Measurements from ENCODE around the gene AGK.

The AGK gene

GRCh38 chr7:141563956-141564623 is 12.9 kb downstream of the AGK start:
- peaks cover 2% of the 10 kb centered on the region for H3K4me1 ChIP-seq (ENCODE audit: insufficient read depth, insufficient read length)
- peaks cover 35% of the 10 kb centered on the region for H3K36me3 ChIP-seq (ENCODE audit: insufficient read depth, insufficient read length, low read length)
- no peaks in the 10 kb centered on the region for H3K9me3 ChIP-seq (ENCODE audit: insufficient read depth, low read length)
- DNase-seq (ENCODE audit: low read depth, low spot score) = no peak
- H3K4me3 ChIP-seq (ENCODE audit: insufficient read length, low read depth) = no peak overlapping the region
- no peaks in the 10 kb centered on the region for H3K27me3 ChIP-seq (ENCODE audit: insufficient read depth, insufficient read length)
- TF ChIP-seq SUZ12 (IDR thresholded peaks at IDR 0.05; ENCODE audit: extremely low read depth, insufficient read depth, insufficient read length) (no peak), YY1 (IDR thresholded peaks at IDR 0.05; ENCODE audit: insufficient read depth, insufficient read length) (no peak), ZNF274 (IDR thresholded peaks at IDR 0.05; ENCODE audit: low read depth, low read length) (no peak)
- no peak overlapping the region for H3K9ac ChIP-seq (ENCODE audit: insufficient read length, low read depth)

- Histone ChIP-seq H3K4me3 (ENCODE audit: insufficient read length, low read depth) (no peak overlapping the region), H3K27me3 (ENCODE audit: insufficient read depth, insufficient read length) (no peaks in the 10 kb centered on the region), H3K9me3 (ENCODE audit: insufficient read depth, low read length) (no peaks in the 10 kb centered on the region), H3K4me1 (ENCODE audit: insufficient read depth, insufficient read length) (peaks cover 2% of the 10 kb centered on the region), H3K36me3 (ENCODE audit: insufficient read depth, insufficient read length, low read length) (peaks cover 36% of the 10 kb centered on the region), H3K9ac (ENCODE audit: insufficient read length, low read depth) (no peak overlapping the region)
- TF ChIP-seq ZNF274 (IDR thresholded peaks at IDR 0.05; ENCODE audit: low read depth, low read length) = no peak
- no peak for TF ChIP-seq SUZ12 (IDR thresholded peaks at IDR 0.05; ENCODE audit: extremely low read depth, insufficient read depth, insufficient read length)
- TF ChIP-seq YY1 (IDR thresholded peaks at IDR 0.05; ENCODE audit: insufficient read depth, insufficient read length) = no peak
- no peak for DNase-seq (ENCODE audit: low read depth, low spot score)
Measured at GRCh38 chr7:141567432-141567831, 16.2 kb downstream of the AGK start.

GRCh38 chr7:141568227-141568626 is 17.0 kb downstream of the AGK start:
- Histone ChIP-seq H3K9ac (ENCODE audit: insufficient read length, low read depth) (no peak overlapping the region), H3K9me3 (ENCODE audit: insufficient read depth, low read length) (no peaks in the 10 kb centered on the region), H3K4me3 (ENCODE audit: insufficient read length, low read depth) (no peak overlapping the region), H3K4me1 (ENCODE audit: insufficient read depth, insufficient read length) (no peaks in the 10 kb centered on the region), H3K36me3 (ENCODE audit: insufficient read depth, insufficient read length, low read length) (peaks cover 37% of the 10 kb centered on the region), H3K27me3 (ENCODE audit: insufficient read depth, insufficient read length) (no peaks in the 10 kb centered on the region)
- TF ChIP-seq YY1 (IDR thresholded peaks at IDR 0.05; ENCODE audit: insufficient read depth, insufficient read length) = no peak
- TF ChIP-seq ZNF274 (IDR thresholded peaks at IDR 0.05; ENCODE audit: low read depth, low read length) = no peak
- no peak for TF ChIP-seq SUZ12 (IDR thresholded peaks at IDR 0.05; ENCODE audit: extremely low read depth, insufficient read depth, insufficient read length)
- DNase-seq (ENCODE audit: low read depth, low spot score) = no peak

- Histone ChIP-seq H3K36me3 (ENCODE audit: insufficient read depth, insufficient read length, low read length) (peaks cover 42% of the 10 kb centered on the region), H3K4me1 (ENCODE audit: insufficient read depth, insufficient read length) (no peaks in the 10 kb centered on the region)
- TF ChIP-seq ZNF274 (IDR thresholded peaks at IDR 0.05; ENCODE audit: low read depth, low read length) = no peak
Measured at GRCh38 chr7:141571059-141571458, 19.8 kb downstream of the AGK start.

GRCh38 chr7:141572175-141572574 is 21.0 kb downstream of the AGK start:
- Histone ChIP-seq H3K9me3 (ENCODE audit: insufficient read depth, low read length) (peaks cover 31% of the 10 kb centered on the region), H3K4me3 (ENCODE audit: insufficient read length, low read depth) (no peak overlapping the region), H3K9ac (ENCODE audit: insufficient read length, low read depth) (no peak overlapping the region), H3K27me3 (ENCODE audit: insufficient read depth, insufficient read length) (no peaks in the 10 kb centered on the region), H3K36me3 (ENCODE audit: insufficient read depth, insufficient read length, low read length) (peaks cover 34% of the 10 kb centered on the region), H3K4me1 (ENCODE audit: insufficient read depth, insufficient read length) (no peaks in the 10 kb centered on the region)
- no peak for DNase-seq (ENCODE audit: low read depth, low spot score)
- TF ChIP-seq YY1 (IDR thresholded peaks at IDR 0.05; ENCODE audit: insufficient read depth, insufficient read length) (no peak), SUZ12 (IDR thresholded peaks at IDR 0.05; ENCODE audit: extremely low read depth, insufficient read depth, insufficient read length) (no peak), ZNF274 (IDR thresholded peaks at IDR 0.05; ENCODE audit: low read depth, low read length) (no peak)

More at GRCh38 chr7:141571059-141571458, 19.8 kb downstream of the AGK start:
- DNase-seq (ENCODE audit: low read depth, low spot score) = no peak
- no peaks in the 10 kb centered on the region for H3K27me3 ChIP-seq (ENCODE audit: insufficient read depth, insufficient read length)
- H3K9ac ChIP-seq (ENCODE audit: insufficient read length, low read depth) = no peak overlapping the region
- H3K4me3 ChIP-seq (ENCODE audit: insufficient read length, low read depth) = no peak overlapping the region
- H3K9me3 ChIP-seq (ENCODE audit: insufficient read depth, low read length) = peaks cover 22% of the 10 kb centered on the region

- H3K4me3 ChIP-seq (ENCODE audit: insufficient read length, low read depth) = no peak overlapping the region
- no peak for DNase-seq (ENCODE audit: low read depth, low spot score)
- peaks cover 23% of the 10 kb centered on the region for H3K36me3 ChIP-seq (ENCODE audit: insufficient read depth, insufficient read length, low read length)
- no peak for TF ChIP-seq SUZ12 (IDR thresholded peaks at IDR 0.05; ENCODE audit: extremely low read depth, insufficient read depth, insufficient read length)
- no peak for TF ChIP-seq YY1 (IDR thresholded peaks at IDR 0.05; ENCODE audit: insufficient read depth, insufficient read length)
- TF ChIP-seq ZNF274 (IDR thresholded peaks at IDR 0.05; ENCODE audit: low read depth, low read length) = no peak
- H3K9me3 ChIP-seq (ENCODE audit: insufficient read depth, low read length) = peaks cover 37% of the 10 kb centered on the region
- no peaks in the 10 kb centered on the region for H3K27me3 ChIP-seq (ENCODE audit: insufficient read depth, insufficient read length)
- H3K9ac ChIP-seq (ENCODE audit: insufficient read length, low read depth) = no peak overlapping the region
- H3K4me1 ChIP-seq (ENCODE audit: insufficient read depth, insufficient read length) = no peaks in the 10 kb centered on the region
Measured at GRCh38 chr7:141573511-141573910, 22.3 kb downstream of the AGK start.

GRCh38 chr7:141575164-141575563 is 24.0 kb downstream of the AGK start:
- Histone ChIP-seq H3K9ac (ENCODE audit: insufficient read length, low read depth) (no peak overlapping the region), H3K4me3 (ENCODE audit: insufficient read length, low read depth) (no peak overlapping the region), H3K4me1 (ENCODE audit: insufficient read depth, insufficient read length) (no peaks in the 10 kb centered on the region), H3K9me3 (ENCODE audit: insufficient read depth, low read length) (peaks cover 46% of the 10 kb centered on the region), H3K27me3 (ENCODE audit: insufficient read depth, insufficient read length) (no peaks in the 10 kb centered on the region), H3K36me3 (ENCODE audit: insufficient read depth, insufficient read length, low read length) (peaks cover 19% of the 10 kb centered on the region)
- TF ChIP-seq YY1 (IDR thresholded peaks at IDR 0.05; ENCODE audit: insufficient read depth, insufficient read length) (no peak), ZNF274 (IDR thresholded peaks at IDR 0.05; ENCODE audit: low read depth, low read length) (no peak), SUZ12 (IDR thresholded peaks at IDR 0.05; ENCODE audit: extremely low read depth, insufficient read depth, insufficient read length) (no peak)
- DNase-seq (ENCODE audit: low read depth, low spot score) = no peak
